Measurements from ENCODE around the gene MORN5.

Gene MORN5

GRCh38 chr9:122215663-122216062 is 56.0 kb downstream of the MORN5 start:
- TF ChIP-seq CTCF (conservative IDR thresholded peaks at IDR 0.05; ENCODE audit: control insufficient read depth, insufficient read depth, low read depth, low read length), result no peak
- no peak overlapping the region for H3K4me3 ChIP-seq (ENCODE audit: control insufficient read depth, low read depth, low read length)
- no peak for DNase-seq (ENCODE audit: low read depth)

- no peak for TF ChIP-seq CTCF (conservative IDR thresholded peaks at IDR 0.05; ENCODE audit: control insufficient read depth, insufficient read depth, low read depth, low read length)
- no peak for DNase-seq (ENCODE audit: low read depth)
- no peak overlapping the region for H3K4me3 ChIP-seq (ENCODE audit: control insufficient read depth, low read depth, low read length)
Measured at GRCh38 chr9:122216138-122216797, 56.6 kb downstream of the MORN5 start.

GRCh38 chr9:122216798-122217418 is 57.2 kb downstream of the MORN5 start:
- H3K4me3 ChIP-seq (ENCODE audit: control insufficient read depth, low read depth, low read length), result no peak overlapping the region
- DNase-seq (ENCODE audit: low read depth), result no peak
- no peak for TF ChIP-seq CTCF (conservative IDR thresholded peaks at IDR 0.05; ENCODE audit: control insufficient read depth, insufficient read depth, low read depth, low read length)

GRCh38 chr9:122217640-122218039 is 57.9 kb downstream of the MORN5 start:
- no peak overlapping the region for H3K4me3 ChIP-seq (ENCODE audit: control insufficient read depth, low read depth, low read length)
- TF ChIP-seq CTCF (conservative IDR thresholded peaks at IDR 0.05; ENCODE audit: control insufficient read depth, insufficient read depth, low read depth, low read length), result no peak
- DNase-seq (ENCODE audit: low read depth), result no peak

GRCh38 chr9:122218071-122218934 is 58.6 kb downstream of the MORN5 start:
- DNase-seq (ENCODE audit: low read depth), result peak; percentile 9
- no peak overlapping the region for H3K4me3 ChIP-seq (ENCODE audit: control insufficient read depth, low read depth, low read length)
- no peak for TF ChIP-seq CTCF (conservative IDR thresholded peaks at IDR 0.05; ENCODE audit: control insufficient read depth, insufficient read depth, low read depth, low read length)

GRCh38 chr9:122218935-122219855 is 59.5 kb downstream of the MORN5 start:
- TF ChIP-seq CTCF (conservative IDR thresholded peaks at IDR 0.05; ENCODE audit: control insufficient read depth, insufficient read depth, low read depth, low read length), result no peak
- no peak overlapping the region for H3K4me3 ChIP-seq (ENCODE audit: control insufficient read depth, low read depth, low read length)
- DNase-seq (ENCODE audit: low read depth), result no peak
